Renal cortical epithelial cell (primary cell): ENCODE measurements around the gene NEIL3. TPM values are rescaled to one million over a fixed set of nuclear protein-coding genes. Genes with fewer than 3 reads are reported as not detected.

Source experiments
- DNase-seq: peaks from one replicate; pipeline ENCODE4 v3.0.0-alpha.2; 2011; ENCODE audit warnings: low read depth
- total RNA-seq: library from RNA; depleted of rRNA; stranded (reverse); fragments of >200 nt; gene quantifications from 2 replicates; pipeline ENCODE4 v1.2.3, GENCODE V29; 2014

Gene NEIL3
- total RNA-seq, 1 donor from 2014 or later: 0.60 TPM

DNA sequence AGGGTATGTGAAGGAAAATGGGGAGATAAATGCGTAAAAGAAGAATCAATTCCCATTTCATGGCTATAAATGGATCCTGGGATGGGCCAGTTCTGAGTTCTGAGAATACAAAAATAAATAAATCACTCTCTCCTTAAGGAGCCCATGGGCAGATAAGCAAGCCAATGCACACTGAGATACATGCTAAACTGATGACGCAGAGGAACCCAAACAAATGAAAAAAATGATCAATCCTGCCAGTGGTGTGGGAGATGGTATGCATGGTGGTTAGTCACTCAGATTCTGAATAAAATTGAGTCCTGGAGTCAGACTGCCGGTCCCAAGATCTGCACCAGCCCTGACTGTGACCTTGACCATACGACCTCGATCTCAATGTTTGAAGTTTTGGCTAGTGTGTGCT lies 59.7 kb downstream of the NEIL3 start:
- DNase-seq: no peak

DNA sequence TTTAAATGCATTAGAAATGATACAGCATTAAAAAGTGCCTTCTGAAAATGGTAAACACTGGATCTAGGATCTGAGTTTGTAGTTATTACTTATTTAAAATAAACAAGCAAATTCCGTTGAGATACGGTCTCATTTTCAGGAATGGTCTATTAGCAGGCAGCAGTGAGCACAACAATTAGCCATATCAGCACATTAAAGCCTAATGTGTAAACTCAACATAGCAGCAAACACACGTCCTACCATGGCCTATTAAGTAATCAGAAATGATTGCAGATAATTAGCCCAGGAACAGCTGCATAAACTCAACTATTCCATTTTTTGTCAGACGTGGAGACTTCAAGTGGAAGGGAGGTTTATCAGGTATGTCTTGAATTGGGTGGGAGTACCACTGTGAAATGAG lies 61.8 kb downstream of the NEIL3 start:
- no peak for DNase-seq

- DNase-seq: no peak
These were observed 65.3 kb downstream of the NEIL3 start for GRCh38 chr4:177374966-177375365.

- DNase-seq: no peak
These were observed 65.7 kb downstream of the NEIL3 start for GRCh38 chr4:177375372-177375771.

GRCh38 chr4:177376024-177376423 lies 66.3 kb downstream of the NEIL3 start:
- no peak for DNase-seq

- no peak for DNase-seq
These were observed 71.1 kb downstream of the NEIL3 start for GRCh38 chr4:177380730-177381287.

GRCh38 chr4:177381762-177382310 lies 72.2 kb downstream of the NEIL3 start:
- DNase-seq: no peak

DNA sequence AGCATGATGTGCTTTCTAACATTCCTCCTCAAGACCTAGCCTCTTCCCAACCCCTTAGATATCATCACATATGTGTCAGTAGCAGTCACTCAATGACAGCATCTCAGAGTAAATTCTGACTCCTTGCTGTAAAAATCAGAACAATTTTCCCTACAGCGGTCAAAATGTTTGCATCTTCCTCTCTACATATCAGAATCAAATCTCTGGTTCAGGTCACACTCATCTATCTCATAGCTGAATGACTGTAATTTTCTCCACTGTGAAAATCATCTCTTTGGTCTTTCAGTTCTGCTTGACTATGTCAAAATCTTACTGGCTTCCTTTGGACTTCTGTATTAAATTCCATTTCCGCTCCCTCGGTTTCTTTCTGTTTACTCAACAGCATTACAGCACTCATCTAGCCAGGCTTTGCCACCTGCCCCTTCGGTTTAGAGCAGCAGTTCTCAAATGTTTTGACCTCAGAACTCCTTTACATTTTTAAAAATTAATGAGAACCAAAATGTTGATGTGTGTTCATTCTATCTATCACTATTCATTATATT lies 75.3 kb downstream of the NEIL3 start:
- no peak for DNase-seq

- no peak for DNase-seq
These were observed 76.1 kb downstream of the NEIL3 start for GRCh38 chr4:177385576-177386277.

- DNase-seq: no peak
These were observed 76.7 kb downstream of the NEIL3 start for GRCh38 chr4:177386278-177386815.

GRCh38 chr4:177391287-177391686 lies 81.6 kb downstream of the NEIL3 start:
- no peak for DNase-seq

GRCh38 chr4:177391953-177392352 lies 82.3 kb downstream of the NEIL3 start:
- DNase-seq: no peak

GRCh38 chr4:177393236-177393635 lies 83.6 kb downstream of the NEIL3 start:
- DNase-seq: no peak

- no peak for DNase-seq
These were observed 86.7 kb downstream of the NEIL3 start for GRCh38 chr4:177396352-177396751.

- DNase-seq: no peak
These were observed 90.4 kb downstream of the NEIL3 start for GRCh38 chr4:177400030-177400429.

GRCh38 chr4:177401658-177402273 lies 92.1 kb downstream of the NEIL3 start:
- DNase-seq: no peak

- DNase-seq: no peak
These were observed 94.1 kb downstream of the NEIL3 start for GRCh38 chr4:177403746-177404145.

GRCh38 chr4:177404342-177404741 lies 94.7 kb downstream of the NEIL3 start:
- no peak for DNase-seq

GRCh38 chr4:177404986-177405385 lies 95.3 kb downstream of the NEIL3 start:
- peak; percentile 52 for DNase-seq

DNA sequence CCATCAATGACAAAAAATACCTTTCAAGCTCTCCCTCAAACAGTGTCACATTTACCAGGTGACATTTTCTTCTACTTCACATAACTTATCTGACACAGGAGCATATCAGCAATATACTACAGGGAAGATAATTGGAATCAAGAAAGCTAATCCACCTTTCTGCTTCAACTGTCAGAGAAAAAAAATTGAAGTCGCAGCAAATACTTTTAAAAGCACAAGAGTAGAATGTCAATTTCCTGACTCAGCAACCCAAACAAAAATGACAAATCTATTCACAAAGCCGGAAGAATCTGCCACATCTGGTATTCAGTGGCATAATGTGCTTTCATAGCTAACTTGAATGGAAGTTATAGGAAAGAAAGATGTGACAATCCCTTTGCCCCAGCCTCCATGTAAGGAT lies 95.8 kb downstream of the NEIL3 start:
- peak; percentile 24 for DNase-seq

DNA sequence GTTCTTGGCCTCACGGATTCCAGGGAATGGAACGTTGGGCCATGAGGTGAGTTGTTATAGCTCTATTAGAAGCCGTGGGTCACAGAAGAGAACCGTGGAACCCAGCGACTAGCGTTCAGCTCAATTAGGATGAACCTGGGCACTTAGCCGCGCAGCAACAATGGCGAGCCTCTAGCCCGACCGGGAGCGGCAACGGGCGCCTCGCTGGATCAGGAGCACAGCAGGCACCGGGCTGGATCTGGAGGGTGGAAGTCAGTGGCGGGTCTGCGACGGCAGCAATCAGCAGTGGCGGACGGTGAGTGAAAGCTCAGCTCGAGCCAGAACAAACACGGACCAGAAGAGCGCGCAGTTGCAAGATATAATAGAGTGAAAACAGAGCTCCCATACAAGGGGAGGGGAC lies 98.3 kb downstream of the NEIL3 start:
- no peak for DNase-seq

DNA sequence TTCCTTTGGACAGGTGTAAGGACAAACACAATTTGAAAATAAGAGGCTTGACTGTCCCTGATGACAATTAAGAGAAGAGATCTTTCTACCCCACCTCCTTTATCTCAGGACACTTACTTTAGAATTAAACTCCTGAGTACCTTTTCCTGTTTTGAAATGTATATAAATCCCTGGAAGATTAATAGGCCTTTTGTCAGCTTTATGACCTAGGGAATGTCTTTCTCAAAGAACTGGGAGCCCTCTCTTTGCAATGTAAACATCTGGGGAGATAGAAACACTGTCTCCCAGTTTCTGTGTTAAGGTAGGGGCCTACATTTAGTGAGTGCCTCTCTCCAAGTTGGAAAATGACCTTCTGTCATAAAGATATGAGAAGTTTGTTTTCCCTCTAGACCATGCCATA lies 100.9 kb downstream of the NEIL3 start:
- DNase-seq: no peak

DNA sequence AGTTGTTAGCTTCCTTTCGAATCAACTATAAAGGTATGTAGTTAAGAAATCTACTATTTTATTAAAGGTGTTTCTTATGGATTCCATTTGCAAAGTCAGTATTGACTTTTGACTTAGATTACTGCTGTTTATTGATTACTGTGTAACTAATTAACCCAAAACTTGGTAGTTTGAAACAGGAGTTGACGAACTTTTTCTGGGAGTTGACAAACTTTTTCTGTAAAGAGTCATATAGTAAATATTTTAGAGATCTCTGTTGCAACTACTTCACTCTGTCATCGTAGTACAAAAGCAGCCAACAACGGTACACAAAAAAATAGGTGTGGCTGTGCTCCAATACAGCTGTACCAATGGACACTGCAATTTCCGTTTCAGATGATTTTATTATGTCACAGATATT lies 102.3 kb downstream of the NEIL3 start:
- no peak for DNase-seq
